A549 (cell line): ENCODE results near the gene AGRN. TPM values are rescaled to one million over a fixed set of nuclear protein-coding genes. Genes with fewer than 3 reads are reported as not detected.

Experiments
- CBX8 ChIP-seq: fragments of 200-600 bp; sonication (generic); IDR thresholded peaks from 2 replicates; pipeline ENCODE4 v1.6.1; 2016
- CEBPB ChIP-seq, 2 experiments: fragments of >200 bp in 1 of 2; sonication (Bioruptor Twin) in 1 of 2; formaldehyde crosslinking in 1 of 2; IDR thresholded peaks; 2 replicates each; pipeline ENCODE4 v1.6.1; 2012 to 2016
- CHD4 ChIP-seq: fragments of 200-600 bp; sonication (generic); IDR thresholded peaks from 2 replicates; pipeline ENCODE4 v1.6.1; 2016; ENCODE audit warnings: antibody characterized with exemption, mild to moderate bottlenecking, borderline replicate concordance
- EHF ChIP-seq: fragments of 250-450 bp; sonication (Bioruptor Pico); IDR thresholded peaks from 2 replicates; pipeline ENCODE4 v1.5.0; 2020; ENCODE audit warnings: mild to moderate bottlenecking
- EP300 ChIP-seq, 2 experiments: fragments of >200 bp; sonication (Bioruptor Twin); formaldehyde crosslinking; IDR thresholded peaks; 2 replicates in 1 of 2; 3 replicates in 1 of 2; pipeline ENCODE4 v1.6.1; 2016 to 2017
- FOSB ChIP-seq: fragments of 250-450 bp; sonication (Bioruptor Pico); IDR thresholded peaks from 2 replicates; pipeline ENCODE4 v1.5.0; 2020; ENCODE audit warnings: mild to moderate bottlenecking, moderate library complexity
- FOSL2 ChIP-seq, 2 experiments: fragments of 450-650 bp in 1 of 2; fragments of >200 bp in 1 of 2; sonication (Bioruptor Twin) in 1 of 2; formaldehyde crosslinking; IDR thresholded peaks; 2 replicates each; pipeline versions ENCODE4 v1.5.0 to v1.6.1; 2016 to 2020; ENCODE audit warnings: mild to moderate bottlenecking in 1 of 2, moderate library complexity in 1 of 2
- FOXS1 ChIP-seq: fragments of 250-450 bp; sonication (Bioruptor Pico); IDR thresholded peaks from 2 replicates; pipeline ENCODE4 v1.5.0; 2020; ENCODE audit warnings: mild to moderate bottlenecking, moderate library complexity
- HEYL ChIP-seq: fragments of 250-450 bp; sonication (Bioruptor Pico); IDR thresholded peaks from 2 replicates; pipeline ENCODE4 v1.8.0; 2021; ENCODE audit warnings: mild to moderate bottlenecking, moderate library complexity
- HOXA7 ChIP-seq: fragments of 250-450 bp; sonication (Bioruptor Pico); IDR thresholded peaks from 2 replicates; pipeline ENCODE4 v1.5.0; 2020; ENCODE audit warnings: mild to moderate bottlenecking, moderate library complexity
- HOXB13 ChIP-seq: fragments of 250-450 bp; sonication (Bioruptor Pico); IDR thresholded peaks from 2 replicates; pipeline ENCODE4 v1.5.0; 2020; ENCODE audit warnings: low read depth, mild to moderate bottlenecking, moderate library complexity
- HOXB5 ChIP-seq: fragments of 250-450 bp; sonication (Bioruptor Pico); IDR thresholded peaks from 2 replicates; pipeline ENCODE4 v1.5.0; 2020; ENCODE audit warnings: mild to moderate bottlenecking, moderate library complexity
- KDM5A ChIP-seq: fragments of 200-600 bp; sonication (generic); IDR thresholded peaks from 2 replicates; pipeline ENCODE4 v1.6.1; 2016; ENCODE audit warnings: antibody characterized with exemption, mild to moderate bottlenecking
- MAZ ChIP-seq: fragments of 150-350 bp; IDR thresholded peaks from 2 replicates; pipeline ENCODE4 v1.6.1; 2014; ENCODE audit warnings: antibody characterized with exemption, low read depth, low read length, borderline replicate concordance
- MYC ChIP-seq: IDR thresholded peaks from 2 replicates; pipeline ENCODE4 v1.6.1; 2012; ENCODE audit warnings: mild to moderate bottlenecking, inconsistent platforms, low read length, improper control_type of control experiment, borderline replicate concordance
- NR3C1 ChIP-seq: fragments of >200 bp; sonication (Bioruptor Twin); formaldehyde crosslinking; IDR thresholded peaks from 3 replicates; pipeline ENCODE4 v1.6.1; 2017
- POLR2A ChIP-seq: IDR thresholded peaks from 2 replicates; pipeline ENCODE4 v1.6.1; 2012; ENCODE audit warnings: mild to moderate bottlenecking, low read length
- RAD21 ChIP-seq, 2 experiments: fragments of >200 bp in 1 of 2; sonication (Bioruptor Twin) in 1 of 2; formaldehyde crosslinking in 1 of 2; IDR thresholded peaks in 1 of 2; conservative IDR thresholded peaks in 1 of 2; 2 replicates in 1 of 2; 3 replicates in 1 of 2; pipeline ENCODE4 v1.6.1; 2012 to 2018; ENCODE audit warnings: inconsistent platforms in 1 of 2
- RARB ChIP-seq: fragments of 250-450 bp; sonication (Bioruptor Pico); IDR thresholded peaks from 2 replicates; pipeline ENCODE4 v1.8.0; 2021; ENCODE audit warnings: mild to moderate bottlenecking, moderate library complexity
- RFX5 ChIP-seq: fragments of 450-650 bp; IDR thresholded peaks from 2 replicates; pipeline ENCODE4 v1.7.1; 2014; ENCODE audit warnings: antibody characterized with exemption, mild to moderate bottlenecking, moderate library complexity
- RNF2 ChIP-seq: fragments of 200-600 bp; sonication (generic); IDR thresholded peaks from 2 replicates; pipeline ENCODE4 v1.6.1; 2016; ENCODE audit warnings: low read depth, mild to moderate bottlenecking, antibody characterized with exemption, moderate library complexity, borderline replicate concordance
- SMC3 ChIP-seq: fragments of >200 bp; sonication (Bioruptor Twin); formaldehyde crosslinking; IDR thresholded peaks from 3 replicates; pipeline ENCODE4 v1.6.1; 2018; ENCODE audit warnings: inconsistent platforms
- SREBF2 ChIP-seq: fragments of 450-650 bp; IDR thresholded peaks from 2 replicates; pipeline ENCODE4 v1.6.1; 2014; ENCODE audit warnings: mild to moderate bottlenecking, moderate library complexity
- TP53 ChIP-seq: fragments of 250-450 bp; sonication (Bioruptor Pico); IDR thresholded peaks from 2 replicates; pipeline ENCODE4 v1.5.0; 2021; ENCODE audit warnings: mild to moderate bottlenecking, moderate library complexity
- ZC3H11A ChIP-seq: fragments of 450-650 bp; IDR thresholded peaks from 2 replicates; pipeline ENCODE4 v1.6.1; 2014; ENCODE audit warnings: antibody characterized with exemption, mild to moderate bottlenecking
- ZNF302 ChIP-seq: fragments of 250-450 bp; sonication (Bioruptor Pico); IDR thresholded peaks from 2 replicates; pipeline ENCODE4 v1.9.0; 2021; ENCODE audit warnings: inconsistent platforms, mild to moderate bottlenecking, moderate library complexity
- ZSCAN20 ChIP-seq: fragments of 250-450 bp; sonication (Bioruptor Pico); IDR thresholded peaks from 2 replicates; pipeline ENCODE4 v1.8.0; 2022; ENCODE audit warnings: mild to moderate bottlenecking, moderate library complexity
- polyA plus RNA-seq, 4 experiments: library from polyadenylated mRNA; depleted of rRNA in 3 of 4; stranded (reverse); fragments of >200 nt; fragmentation: RNase III in 1 of 4; extraction: RNeasy Plus Mini Kit Qiagen cat#74134 plus additional on column Dnase treatment in 1 of 4; gene quantifications; 2 replicates in 3 of 4; 3 replicates in 1 of 4; pipeline ENCODE4 v1.2.3, GENCODE V29; 2011 to 2017
- TF ChIP-seq, protein P1 (sequence below): fragments of >200 bp; sonication (Bioruptor Twin); formaldehyde crosslinking; IDR thresholded peaks from 3 replicates; pipeline ENCODE4 v1.6.1; 2016
- TF ChIP-seq, protein P2 (sequence below): IDR thresholded peaks from 2 replicates; pipeline ENCODE4 v1.6.1; 2012
- TF ChIP-seq, protein P3 (sequence below): IDR thresholded peaks from 2 replicates; pipeline ENCODE4 v1.6.1; 2012; ENCODE audit warnings: low read depth, borderline replicate concordance
- TF ChIP-seq, protein P4 (sequence below): IDR thresholded peaks from 2 replicates; pipeline ENCODE4 v1.6.1; 2012
- TF ChIP-seq, protein P5 (sequence below): fragments of 150-350 bp; IDR thresholded peaks from 2 replicates; pipeline ENCODE4 v1.6.1; 2014; ENCODE audit warnings: low read depth, mild to moderate bottlenecking, low read length
- TF ChIP-seq, protein P6 (sequence below): fragments of 200-600 bp; sonication (generic); IDR thresholded peaks from 2 replicates; pipeline ENCODE4 v1.6.1; 2016; ENCODE audit warnings: antibody characterized with exemption, mild to moderate bottlenecking, moderate library complexity
- TF ChIP-seq, protein P7 (sequence below): fragments of >200 bp; sonication (Bioruptor Twin); formaldehyde crosslinking; IDR thresholded peaks from 3 replicates; pipeline ENCODE4 v1.5.1; 2016

Gene AGRN
- polyA plus RNA-seq, 2 of the 4 experiments (the other 2 are of a cell fraction): 23.9 to 90.9 TPM

DNA sequence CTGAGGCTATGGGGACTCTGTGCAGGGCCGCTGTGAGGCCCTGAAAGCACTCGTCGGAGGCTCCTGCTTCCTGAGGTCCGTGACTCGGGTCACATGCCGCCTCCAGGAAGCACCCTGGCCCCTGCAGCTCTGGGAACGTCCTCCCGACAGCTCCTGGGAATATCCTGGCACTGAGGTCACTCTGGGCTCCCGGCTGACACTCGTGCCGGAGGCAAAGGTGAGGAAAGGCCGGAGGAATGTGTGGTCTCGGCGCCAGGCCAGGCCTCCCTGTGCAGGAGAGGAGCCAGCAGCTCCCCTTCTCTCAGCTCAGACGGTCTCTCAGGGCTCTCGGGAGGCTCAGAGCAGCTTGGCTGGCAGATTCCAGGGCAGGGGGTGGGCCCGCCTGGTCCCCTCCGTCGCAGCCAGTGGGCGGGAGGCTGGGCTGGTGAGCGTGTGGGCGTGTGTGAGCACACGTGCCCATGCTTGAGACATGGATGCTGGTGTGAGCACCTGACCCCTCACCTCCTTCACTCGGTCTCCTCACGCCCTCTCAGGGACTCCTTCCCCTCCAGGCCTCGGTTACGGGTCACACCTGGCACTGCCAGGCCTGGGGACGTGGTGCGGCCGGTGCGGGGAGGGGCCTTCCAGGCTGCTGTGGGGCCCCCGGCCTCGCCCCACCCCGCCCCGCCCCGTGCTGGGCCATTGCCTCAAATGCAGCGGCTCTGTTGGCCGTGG is 59.6 kb downstream of the AGRN start (continued):
- no peak for TF ChIP-seq CEBPB (IDR thresholded peaks at IDR 0.05)
- TF ChIP-seq, protein P1, sequence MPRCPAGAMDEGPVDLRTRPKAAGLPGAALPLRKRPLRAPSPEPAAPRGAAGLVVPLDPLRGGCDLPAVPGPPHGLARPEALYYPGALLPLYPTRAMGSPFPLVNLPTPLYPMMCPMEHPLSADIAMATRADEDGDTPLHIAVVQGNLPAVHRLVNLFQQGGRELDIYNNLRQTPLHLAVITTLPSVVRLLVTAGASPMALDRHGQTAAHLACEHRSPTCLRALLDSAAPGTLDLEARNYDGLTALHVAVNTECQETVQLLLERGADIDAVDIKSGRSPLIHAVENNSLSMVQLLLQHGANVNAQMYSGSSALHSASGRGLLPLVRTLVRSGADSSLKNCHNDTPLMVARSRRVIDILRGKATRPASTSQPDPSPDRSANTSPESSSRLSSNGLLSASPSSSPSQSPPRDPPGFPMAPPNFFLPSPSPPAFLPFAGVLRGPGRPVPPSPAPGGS: no peak
- TF ChIP-seq, protein P2, sequence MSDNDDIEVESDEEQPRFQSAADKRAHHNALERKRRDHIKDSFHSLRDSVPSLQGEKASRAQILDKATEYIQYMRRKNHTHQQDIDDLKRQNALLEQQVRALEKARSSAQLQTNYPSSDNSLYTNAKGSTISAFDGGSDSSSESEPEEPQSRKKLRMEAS: peak; percentile 86
- no peak for TF ChIP-seq CBX8
- no peak for TF ChIP-seq ZC3H11A
- TF ChIP-seq HEYL (CRISPR knock-in tag): no peak
- no peak for TF ChIP-seq RAD21 (conservative IDR thresholded peaks at IDR 0.05 in 1 of 2, IDR thresholded peaks at IDR 0.05 in 1 of 2)
- TF ChIP-seq MYC: no peak
- no peak for TF ChIP-seq FOXS1 (CRISPR knock-in tag)
- TF ChIP-seq ZSCAN20 (CRISPR knock-in tag): no peak
- TF ChIP-seq CHD4: no peak
- TF ChIP-seq KDM5A: no peak
- TF ChIP-seq, protein P3, sequence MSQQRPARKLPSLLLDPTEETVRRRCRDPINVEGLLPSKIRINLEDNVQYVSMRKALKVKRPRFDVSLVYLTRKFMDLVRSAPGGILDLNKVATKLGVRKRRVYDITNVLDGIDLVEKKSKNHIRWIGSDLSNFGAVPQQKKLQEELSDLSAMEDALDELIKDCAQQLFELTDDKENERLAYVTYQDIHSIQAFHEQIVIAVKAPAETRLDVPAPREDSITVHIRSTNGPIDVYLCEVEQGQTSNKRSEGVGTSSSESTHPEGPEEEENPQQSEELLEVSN: peak; percentile 65
- no peak for TF ChIP-seq RFX5
- TF ChIP-seq NR3C1: no peak
- no peak for TF ChIP-seq ZNF302 (CRISPR knock-in tag)
- no peak for TF ChIP-seq EP300 (IDR thresholded peaks at IDR 0.05)
- TF ChIP-seq HOXB5 (CRISPR knock-in tag): no peak
- no peak for TF ChIP-seq FOSL2 (IDR thresholded peaks at IDR 0.05)
- 0 out of 2 replicates have a peak, but pooled peaks have one; percentile 44 for TF ChIP-seq FOSL2 (CRISPR knock-in tag; IDR thresholded peaks at IDR 0.05)
- TF ChIP-seq, protein P4, sequence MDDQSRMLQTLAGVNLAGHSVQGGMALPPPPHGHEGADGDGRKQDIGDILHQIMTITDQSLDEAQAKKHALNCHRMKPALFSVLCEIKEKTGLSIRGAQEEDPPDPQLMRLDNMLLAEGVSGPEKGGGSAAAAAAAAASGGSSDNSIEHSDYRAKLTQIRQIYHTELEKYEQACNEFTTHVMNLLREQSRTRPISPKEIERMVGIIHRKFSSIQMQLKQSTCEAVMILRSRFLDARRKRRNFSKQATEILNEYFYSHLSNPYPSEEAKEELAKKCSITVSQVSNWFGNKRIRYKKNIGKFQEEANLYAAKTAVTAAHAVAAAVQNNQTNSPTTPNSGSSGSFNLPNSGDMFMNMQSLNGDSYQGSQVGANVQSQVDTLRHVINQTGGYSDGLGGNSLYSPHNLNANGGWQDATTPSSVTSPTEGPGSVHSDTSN: peak; percentile 60; the same call in 1 of the 2 replicates
- TF ChIP-seq HOXA7 (CRISPR knock-in tag): no peak
- TF ChIP-seq FOSB (CRISPR knock-in tag): no peak
- TF ChIP-seq, protein P5, sequence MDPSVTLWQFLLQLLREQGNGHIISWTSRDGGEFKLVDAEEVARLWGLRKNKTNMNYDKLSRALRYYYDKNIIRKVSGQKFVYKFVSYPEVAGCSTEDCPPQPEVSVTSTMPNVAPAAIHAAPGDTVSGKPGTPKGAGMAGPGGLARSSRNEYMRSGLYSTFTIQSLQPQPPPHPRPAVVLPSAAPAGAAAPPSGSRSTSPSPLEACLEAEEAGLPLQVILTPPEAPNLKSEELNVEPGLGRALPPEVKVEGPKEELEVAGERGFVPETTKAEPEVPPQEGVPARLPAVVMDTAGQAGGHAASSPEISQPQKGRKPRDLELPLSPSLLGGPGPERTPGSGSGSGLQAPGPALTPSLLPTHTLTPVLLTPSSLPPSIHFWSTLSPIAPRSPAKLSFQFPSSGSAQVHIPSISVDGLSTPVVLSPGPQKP: no peak
- no peak for TF ChIP-seq SMC3
- TF ChIP-seq, protein P6, sequence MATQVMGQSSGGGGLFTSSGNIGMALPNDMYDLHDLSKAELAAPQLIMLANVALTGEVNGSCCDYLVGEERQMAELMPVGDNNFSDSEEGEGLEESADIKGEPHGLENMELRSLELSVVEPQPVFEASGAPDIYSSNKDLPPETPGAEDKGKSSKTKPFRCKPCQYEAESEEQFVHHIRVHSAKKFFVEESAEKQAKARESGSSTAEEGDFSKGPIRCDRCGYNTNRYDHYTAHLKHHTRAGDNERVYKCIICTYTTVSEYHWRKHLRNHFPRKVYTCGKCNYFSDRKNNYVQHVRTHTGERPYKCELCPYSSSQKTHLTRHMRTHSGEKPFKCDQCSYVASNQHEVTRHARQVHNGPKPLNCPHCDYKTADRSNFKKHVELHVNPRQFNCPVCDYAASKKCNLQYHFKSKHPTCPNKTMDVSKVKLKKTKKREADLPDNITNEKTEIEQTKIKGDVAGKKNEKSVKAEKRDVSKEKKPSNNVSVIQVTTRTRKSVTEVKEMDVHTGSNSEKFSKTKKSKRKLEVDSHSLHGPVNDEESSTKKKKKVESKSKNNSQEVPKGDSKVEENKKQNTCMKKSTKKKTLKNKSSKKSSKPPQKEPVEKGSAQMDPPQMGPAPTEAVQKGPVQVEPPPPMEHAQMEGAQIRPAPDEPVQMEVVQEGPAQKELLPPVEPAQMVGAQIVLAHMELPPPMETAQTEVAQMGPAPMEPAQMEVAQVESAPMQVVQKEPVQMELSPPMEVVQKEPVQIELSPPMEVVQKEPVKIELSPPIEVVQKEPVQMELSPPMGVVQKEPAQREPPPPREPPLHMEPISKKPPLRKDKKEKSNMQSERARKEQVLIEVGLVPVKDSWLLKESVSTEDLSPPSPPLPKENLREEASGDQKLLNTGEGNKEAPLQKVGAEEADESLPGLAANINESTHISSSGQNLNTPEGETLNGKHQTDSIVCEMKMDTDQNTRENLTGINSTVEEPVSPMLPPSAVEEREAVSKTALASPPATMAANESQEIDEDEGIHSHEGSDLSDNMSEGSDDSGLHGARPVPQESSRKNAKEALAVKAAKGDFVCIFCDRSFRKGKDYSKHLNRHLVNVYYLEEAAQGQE: no peak
- no peak for TF ChIP-seq SREBF2
- no peak for TF ChIP-seq TP53 (CRISPR knock-in tag)
- TF ChIP-seq RARB (CRISPR knock-in tag): no peak
- TF ChIP-seq, protein P7, sequence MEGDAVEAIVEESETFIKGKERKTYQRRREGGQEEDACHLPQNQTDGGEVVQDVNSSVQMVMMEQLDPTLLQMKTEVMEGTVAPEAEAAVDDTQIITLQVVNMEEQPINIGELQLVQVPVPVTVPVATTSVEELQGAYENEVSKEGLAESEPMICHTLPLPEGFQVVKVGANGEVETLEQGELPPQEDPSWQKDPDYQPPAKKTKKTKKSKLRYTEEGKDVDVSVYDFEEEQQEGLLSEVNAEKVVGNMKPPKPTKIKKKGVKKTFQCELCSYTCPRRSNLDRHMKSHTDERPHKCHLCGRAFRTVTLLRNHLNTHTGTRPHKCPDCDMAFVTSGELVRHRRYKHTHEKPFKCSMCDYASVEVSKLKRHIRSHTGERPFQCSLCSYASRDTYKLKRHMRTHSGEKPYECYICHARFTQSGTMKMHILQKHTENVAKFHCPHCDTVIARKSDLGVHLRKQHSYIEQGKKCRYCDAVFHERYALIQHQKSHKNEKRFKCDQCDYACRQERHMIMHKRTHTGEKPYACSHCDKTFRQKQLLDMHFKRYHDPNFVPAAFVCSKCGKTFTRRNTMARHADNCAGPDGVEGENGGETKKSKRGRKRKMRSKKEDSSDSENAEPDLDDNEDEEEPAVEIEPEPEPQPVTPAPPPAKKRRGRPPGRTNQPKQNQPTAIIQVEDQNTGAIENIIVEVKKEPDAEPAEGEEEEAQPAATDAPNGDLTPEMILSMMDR: no peak
- TF ChIP-seq HOXB13: no peak
- no peak for TF ChIP-seq MAZ
- peak; percentile 4; the same call in 1 of the 2 replicates for TF ChIP-seq POLR2A
- TF ChIP-seq EHF (CRISPR knock-in tag): no peak
- peak; percentile 41; the same call in 1 of the 2 replicates for TF ChIP-seq RNF2
